Retinal pigment epithelial cell (primary cell): ENCODE results near the gene SYNRG.
"Not testable (repeated sequence)": the region's sequence is repeated elsewhere in the genome, so short reads cannot be mapped to it uniquely, and the experiment has no call there.

Source experiments
- DNase-seq: peaks from one replicate; pipeline ENCODE4 v3.0.0-alpha.2; 2010; ENCODE audit warnings: low read depth
- H3K4me3 ChIP-seq: 2 replicates; pipeline ENCODE4 v1.5.1; 2011; ENCODE audit warnings: mild to moderate bottlenecking, low read length, control low read depth, moderate library complexity
- TF ChIP-seq, protein P1 (sequence below): conservative IDR thresholded peaks from 2 replicates; pipeline ENCODE4 v1.5.1; 2011; ENCODE audit warnings: low read depth, low read length, control low read depth, inconsistent platforms

The SYNRG gene

DNA sequence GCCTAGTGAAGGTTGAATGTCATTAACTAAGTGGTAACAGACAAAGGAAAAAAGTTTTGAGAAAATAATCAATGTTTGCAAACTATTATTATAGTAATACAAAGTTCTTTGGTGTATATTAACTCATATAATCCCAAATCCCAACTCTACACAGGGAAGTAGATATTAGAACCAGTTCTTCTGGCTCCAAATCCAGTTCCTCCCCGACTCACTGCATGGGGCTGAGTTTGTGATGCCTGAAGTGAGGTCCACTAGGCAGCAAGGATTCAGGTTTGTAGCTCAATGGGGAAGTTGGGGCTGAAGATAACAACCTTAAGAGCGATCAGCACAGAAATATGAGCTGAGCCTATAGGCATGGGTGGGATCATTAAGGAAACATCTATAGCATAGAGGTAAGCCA lies 5.6 kb upstream of the SYNRG start:
- H3K4me3 ChIP-seq, result no peak overlapping the region
- TF ChIP-seq, protein P1, sequence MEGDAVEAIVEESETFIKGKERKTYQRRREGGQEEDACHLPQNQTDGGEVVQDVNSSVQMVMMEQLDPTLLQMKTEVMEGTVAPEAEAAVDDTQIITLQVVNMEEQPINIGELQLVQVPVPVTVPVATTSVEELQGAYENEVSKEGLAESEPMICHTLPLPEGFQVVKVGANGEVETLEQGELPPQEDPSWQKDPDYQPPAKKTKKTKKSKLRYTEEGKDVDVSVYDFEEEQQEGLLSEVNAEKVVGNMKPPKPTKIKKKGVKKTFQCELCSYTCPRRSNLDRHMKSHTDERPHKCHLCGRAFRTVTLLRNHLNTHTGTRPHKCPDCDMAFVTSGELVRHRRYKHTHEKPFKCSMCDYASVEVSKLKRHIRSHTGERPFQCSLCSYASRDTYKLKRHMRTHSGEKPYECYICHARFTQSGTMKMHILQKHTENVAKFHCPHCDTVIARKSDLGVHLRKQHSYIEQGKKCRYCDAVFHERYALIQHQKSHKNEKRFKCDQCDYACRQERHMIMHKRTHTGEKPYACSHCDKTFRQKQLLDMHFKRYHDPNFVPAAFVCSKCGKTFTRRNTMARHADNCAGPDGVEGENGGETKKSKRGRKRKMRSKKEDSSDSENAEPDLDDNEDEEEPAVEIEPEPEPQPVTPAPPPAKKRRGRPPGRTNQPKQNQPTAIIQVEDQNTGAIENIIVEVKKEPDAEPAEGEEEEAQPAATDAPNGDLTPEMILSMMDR, result no peak
- DNase-seq, result no peak

- no peak overlapping the region for H3K4me3 ChIP-seq
- TF ChIP-seq, protein P1, result no peak
- DNase-seq, result no peak
These were observed 5.2 kb upstream of the SYNRG start for GRCh38 chr17:37614391-37614790.

DNA sequence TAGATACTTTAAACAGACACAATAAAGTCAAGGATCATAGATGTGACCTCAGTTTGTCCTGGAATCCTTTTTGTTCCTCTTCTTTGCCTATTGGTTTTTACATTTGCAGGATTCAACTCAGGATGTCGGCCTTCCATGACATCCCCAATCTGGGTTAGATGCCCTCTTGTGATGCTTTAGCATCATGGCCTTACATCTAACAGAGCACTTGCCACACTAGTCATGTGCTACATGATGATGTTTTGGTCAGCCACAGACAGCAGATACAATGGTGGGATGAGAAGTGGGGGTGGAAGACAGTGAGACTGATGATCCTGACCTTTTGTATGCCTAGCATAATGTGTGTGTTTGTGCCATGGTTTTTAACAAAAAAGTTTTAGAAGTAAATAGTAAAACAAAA lies 1.8 kb upstream of the SYNRG start:
- H3K4me3 ChIP-seq, result no peak overlapping the region
- TF ChIP-seq, protein P1, result no peak
- no peak for DNase-seq

GRCh38 chr17:37610041-37610420 lies 813 bp upstream of the SYNRG start:
- DNase-seq, result not testable (repeated sequence)
- H3K4me3 ChIP-seq, result peak overlapping the region; percentile 94

DNA sequence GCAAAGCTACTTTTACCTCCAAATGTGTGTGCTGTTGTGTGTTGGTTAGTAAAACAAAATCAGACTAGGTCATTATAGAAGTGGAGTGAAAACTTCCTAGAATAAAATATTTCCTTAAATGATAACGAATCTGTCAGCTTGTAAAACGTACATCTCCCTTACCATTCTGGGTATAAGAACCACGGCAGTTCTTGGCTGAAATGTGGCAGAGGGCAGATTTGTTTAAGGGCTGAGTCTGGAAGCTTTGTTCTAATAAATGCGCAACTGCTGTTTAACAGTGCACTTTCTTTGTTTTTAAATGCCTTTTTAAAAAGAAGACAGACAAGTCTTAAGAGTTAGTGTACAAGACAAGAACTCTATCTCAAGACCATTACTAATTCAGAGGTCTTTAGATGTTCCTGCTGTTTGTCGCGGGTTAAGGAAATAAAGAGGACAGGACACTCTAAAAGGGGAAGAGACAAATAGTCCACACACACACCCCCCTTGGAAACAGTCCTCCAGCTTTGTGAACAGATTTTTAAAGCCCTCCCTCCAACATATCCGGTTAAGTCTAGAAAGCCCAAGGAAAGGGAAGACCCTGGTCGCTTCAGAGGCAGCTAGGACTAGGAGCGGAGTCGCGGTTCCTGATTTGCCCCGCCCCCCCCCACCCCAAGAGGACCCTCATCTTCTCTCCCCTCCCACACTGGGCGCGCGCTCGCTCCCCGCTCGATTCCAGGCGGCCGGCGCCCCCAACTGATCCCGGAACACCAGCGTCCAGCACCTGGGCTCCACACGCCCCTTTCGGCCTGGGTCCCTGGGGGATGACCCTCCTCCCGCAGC lies 658 bp downstream of the SYNRG start:
- TF ChIP-seq, protein P1, result no peak
- H3K4me3 ChIP-seq, result peak overlapping the region; percentile 94
- DNase-seq, result no peak

- no peak for DNase-seq
- TF ChIP-seq, protein P1, result no peak
- H3K4me3 ChIP-seq, result peak overlapping the region; percentile 94
These were observed 1.4 kb downstream of the SYNRG start for GRCh38 chr17:37607637-37608331.

- no peak overlapping the region for H3K4me3 ChIP-seq
These were observed 3.3 kb downstream of the SYNRG start for GRCh38 chr17:37605813-37606505.

More at GRCh38 chr17:37605813-37606505, 3.3 kb downstream of the SYNRG start:
- DNase-seq, result no peak
- TF ChIP-seq, protein P1, result no peak
